ENCODE data around the gene GTPBP2.

The GTPBP2 gene

GRCh38 chr6:43588194-43588593 lies 40.9 kb downstream of the GTPBP2 start:
- Histone ChIP-seq H3K27ac (ENCODE audit: low read length) (no peak overlapping the region), H3K36me3 (ENCODE audit: insufficient read depth, low read depth, low read length) (peaks cover 48% of the 10 kb centered on the region), H3K9me3 (ENCODE audit: insufficient read depth, low read depth, low read length) (no peaks in the 10 kb centered on the region), H3K9ac (ENCODE audit: low read depth, low read length) (no peak overlapping the region), H3K27me3 (ENCODE audit: insufficient read depth, low read length) (no peaks in the 10 kb centered on the region), H3K4me3 (ENCODE audit: low read length) (no peak overlapping the region), H3K4me1 (ENCODE audit: insufficient read depth, low read length) (no peaks in the 10 kb centered on the region)

- H3K9me3 ChIP-seq (ENCODE audit: insufficient read depth, low read depth, low read length) = no peaks in the 10 kb centered on the region
- H3K36me3 ChIP-seq (ENCODE audit: insufficient read depth, low read depth, low read length) = peaks cover 47% of the 10 kb centered on the region
- H3K27ac ChIP-seq (ENCODE audit: low read length) = no peak overlapping the region
- H3K9ac ChIP-seq (ENCODE audit: low read depth, low read length) = no peak overlapping the region
- no peak overlapping the region for H3K4me3 ChIP-seq (ENCODE audit: low read length)
- H3K27me3 ChIP-seq (ENCODE audit: insufficient read depth, low read length) = no peaks in the 10 kb centered on the region
- H3K4me1 ChIP-seq (ENCODE audit: insufficient read depth, low read length) = no peaks in the 10 kb centered on the region
Observed at GRCh38 chr6:43584892-43585570, 44.0 kb downstream of the GTPBP2 start.

- H3K27me3 ChIP-seq (ENCODE audit: insufficient read depth, low read length) = no peaks in the 10 kb centered on the region
- no peak overlapping the region for H3K27ac ChIP-seq (ENCODE audit: low read length)
- no peaks in the 10 kb centered on the region for H3K4me1 ChIP-seq (ENCODE audit: insufficient read depth, low read length)
- H3K36me3 ChIP-seq (ENCODE audit: insufficient read depth, low read depth, low read length) = peaks cover 40% of the 10 kb centered on the region
- no peak overlapping the region for H3K4me3 ChIP-seq (ENCODE audit: low read length)
- H3K9me3 ChIP-seq (ENCODE audit: insufficient read depth, low read depth, low read length) = no peaks in the 10 kb centered on the region
- H3K9ac ChIP-seq (ENCODE audit: low read depth, low read length) = no peak overlapping the region
Observed at GRCh38 chr6:43582911-43583310, 46.2 kb downstream of the GTPBP2 start.

GRCh38 chr6:43579171-43579570 lies 49.9 kb downstream of the GTPBP2 start:
- Histone ChIP-seq H3K27ac (ENCODE audit: low read length) (no peak overlapping the region), H3K36me3 (ENCODE audit: insufficient read depth, low read depth, low read length) (peaks cover 14% of the 10 kb centered on the region), H3K4me1 (ENCODE audit: insufficient read depth, low read length) (no peaks in the 10 kb centered on the region), H3K9ac (ENCODE audit: low read depth, low read length) (no peak overlapping the region), H3K27me3 (ENCODE audit: insufficient read depth, low read length) (no peaks in the 10 kb centered on the region), H3K4me3 (ENCODE audit: low read length) (no peak overlapping the region), H3K9me3 (ENCODE audit: insufficient read depth, low read depth, low read length) (no peaks in the 10 kb centered on the region)

- Histone ChIP-seq H3K27me3 (ENCODE audit: insufficient read depth, low read length) (no peaks in the 10 kb centered on the region), H3K9me3 (ENCODE audit: insufficient read depth, low read depth, low read length) (no peaks in the 10 kb centered on the region), H3K9ac (ENCODE audit: low read depth, low read length) (no peak overlapping the region), H3K27ac (ENCODE audit: low read length) (no peak overlapping the region), H3K4me3 (ENCODE audit: low read length) (no peak overlapping the region), H3K4me1 (ENCODE audit: insufficient read depth, low read length) (no peaks in the 10 kb centered on the region), H3K36me3 (ENCODE audit: insufficient read depth, low read depth, low read length) (peaks cover 10% of the 10 kb centered on the region)
Observed at GRCh38 chr6:43578748-43579147, 50.3 kb downstream of the GTPBP2 start.

GRCh38 chr6:43575772-43576551 lies 53.1 kb downstream of the GTPBP2 start, which contains the start of the genes POLH and XPO5:
TSS of gene POLH (plus strand) at chr6:43576185. CDS start at chr6:43582320, 6,135 bp downstream.
TSS of gene XPO5 (minus strand) at chr6:43576038. CDS start at chr6:43575864, 174 bp downstream.
- Histone ChIP-seq H3K27me3 (ENCODE audit: insufficient read depth, low read length) (no peaks in the 10 kb centered on the region), H3K4me1 (ENCODE audit: insufficient read depth, low read length) (no peaks in the 10 kb centered on the region), H3K9me3 (ENCODE audit: insufficient read depth, low read depth, low read length) (no peaks in the 10 kb centered on the region), H3K27ac (ENCODE audit: low read length) (peak within 1 kb of the TSS; percentile 59), H3K9ac (ENCODE audit: low read depth, low read length) (peak within 1 kb of the TSS; percentile 88), H3K4me3 (ENCODE audit: low read length) (peak within 1 kb of the TSS; percentile 96), H3K36me3 (ENCODE audit: insufficient read depth, low read depth, low read length) (peaks cover 25% of the 10 kb centered on the region)

GRCh38 chr6:43575105-43575771 lies 53.8 kb downstream of the GTPBP2 start:
- Histone ChIP-seq H3K9ac (ENCODE audit: low read depth, low read length) (peak overlapping the region; percentile 88), H3K4me3 (ENCODE audit: low read length) (peak overlapping the region; percentile 96), H3K36me3 (ENCODE audit: insufficient read depth, low read depth, low read length) (peaks cover 32% of the 10 kb centered on the region), H3K4me1 (ENCODE audit: insufficient read depth, low read length) (no peaks in the 10 kb centered on the region), H3K9me3 (ENCODE audit: insufficient read depth, low read depth, low read length) (no peaks in the 10 kb centered on the region), H3K27ac (ENCODE audit: low read length) (peak overlapping the region; percentile 59), H3K27me3 (ENCODE audit: insufficient read depth, low read length) (no peaks in the 10 kb centered on the region)

GRCh38 chr6:43572015-43572414 lies 57.0 kb downstream of the GTPBP2 start:
- Histone ChIP-seq H3K36me3 (ENCODE audit: insufficient read depth, low read depth, low read length) (peaks cover 63% of the 10 kb centered on the region), H3K9ac (ENCODE audit: low read depth, low read length) (no peak overlapping the region), H3K9me3 (ENCODE audit: insufficient read depth, low read depth, low read length) (no peaks in the 10 kb centered on the region), H3K4me3 (ENCODE audit: low read length) (no peak overlapping the region), H3K4me1 (ENCODE audit: insufficient read depth, low read length) (no peaks in the 10 kb centered on the region), H3K27ac (ENCODE audit: low read length) (no peak overlapping the region), H3K27me3 (ENCODE audit: insufficient read depth, low read length) (no peaks in the 10 kb centered on the region)

- H3K4me1 ChIP-seq (ENCODE audit: insufficient read depth, low read length) = no peaks in the 10 kb centered on the region
- H3K27me3 ChIP-seq (ENCODE audit: insufficient read depth, low read length) = no peaks in the 10 kb centered on the region
- no peak overlapping the region for H3K4me3 ChIP-seq (ENCODE audit: low read length)
- H3K9ac ChIP-seq (ENCODE audit: low read depth, low read length) = no peak overlapping the region
- no peaks in the 10 kb centered on the region for H3K9me3 ChIP-seq (ENCODE audit: insufficient read depth, low read depth, low read length)
- peaks cover 73% of the 10 kb centered on the region for H3K36me3 ChIP-seq (ENCODE audit: insufficient read depth, low read depth, low read length)
- H3K27ac ChIP-seq (ENCODE audit: low read length) = no peak overlapping the region
Observed at GRCh38 chr6:43570876-43571441, 58.1 kb downstream of the GTPBP2 start.

Measured in iPS-20b (cell line).